K562 (cell line): ENCODE results near the gene UBLCP1. TPM values are rescaled to one million over a fixed set of nuclear protein-coding genes. Genes with fewer than 3 reads are reported as not detected.

Experiments
- ATF6 ChIP-seq: sonication (generic); formaldehyde crosslinking; IDR thresholded peaks from 2 replicates; pipeline ENCODE4 v1.4.0; 2020; ENCODE audit warnings: mild to moderate bottlenecking, missing genetic modification reagents
- ATF7 ChIP-seq: fragments of 450-650 bp; IDR thresholded peaks from 2 replicates; pipeline ENCODE4 v1.7.1; 2014; ENCODE audit warnings: mild to moderate bottlenecking, moderate library complexity
- DDX20 ChIP-seq: fragments of 450-650 bp; IDR thresholded peaks from 2 replicates; pipeline ENCODE4 v1.6.1; 2016; ENCODE audit warnings: missing genetic modification characterization, low read depth, mild to moderate bottlenecking, missing compliant biosample characterization, moderate library complexity
- GATA2 ChIP-seq: sonication (generic); formaldehyde crosslinking; IDR thresholded peaks from 2 replicates; pipeline ENCODE4 v1.4.0; 2020; ENCODE audit warnings: mild to moderate bottlenecking, missing genetic modification reagents
- MITF ChIP-seq: IDR thresholded peaks from 2 replicates; pipeline ENCODE4 v1.6.1; 2014; ENCODE audit warnings: antibody characterized with exemption
- MTA3 ChIP-seq: fragments of 450-650 bp; formaldehyde crosslinking; IDR thresholded peaks from 2 replicates; pipeline ENCODE4 v1.6.1; 2017; ENCODE audit warnings: mild to moderate bottlenecking, borderline replicate concordance
- NFATC3 ChIP-seq: fragments of 450-650 bp; IDR thresholded peaks from 2 replicates; pipeline ENCODE4 v1.6.1; 2017; ENCODE audit warnings: mild to moderate bottlenecking
- PBX2 ChIP-seq, 2 experiments: IDR thresholded peaks in 1 of 2; conservative IDR thresholded peaks in 1 of 2; 2 replicates each; pipeline ENCODE4 v1.6.1; 2016; ENCODE audit warnings: low read depth in 2 of 2, mild to moderate bottlenecking in 1 of 2, missing compliant biosample characterization in 1 of 2, missing genetic modification characterization in 1 of 2, moderate library complexity in 1 of 2
- PKNOX1 ChIP-seq: fragments of 450-650 bp; IDR thresholded peaks from 2 replicates; pipeline ENCODE4 v1.6.1; 2016
- SMAD4 ChIP-seq: fragments of 250-450 bp; sonication (Bioruptor Pico); conservative IDR thresholded peaks from 2 replicates; pipeline ENCODE4 v1.8.0; 2021; ENCODE audit warnings: inconsistent platforms, mild to moderate bottlenecking, moderate library complexity
- SREBF2 ChIP-seq: sonication (generic); formaldehyde crosslinking; IDR thresholded peaks from 2 replicates; pipeline ENCODE4 v1.4.0; 2020; ENCODE audit warnings: mild to moderate bottlenecking, missing genetic modification reagents
- ZEB2 ChIP-seq: fragments of 450-650 bp; IDR thresholded peaks from 2 replicates; pipeline ENCODE4 v1.6.1; 2016
- ZNF175 ChIP-seq: fragments of 200-800 bp; sonication (Bioruptor generic); IDR thresholded peaks from 2 replicates; pipeline ENCODE4 v1.6.1; 2016; ENCODE audit warnings: low read depth, mild to moderate bottlenecking, missing genetic modification characterization, missing compliant biosample characterization
- ZNF347 ChIP-seq: fragments of 450-650 bp; formaldehyde crosslinking; IDR thresholded peaks from 2 replicates; pipeline ENCODE4 v1.4.0; 2020; ENCODE audit warnings: low read depth, mild to moderate bottlenecking, moderate library complexity
- polyA plus RNA-seq, 8 experiments: library from polyadenylated mRNA; depleted of rRNA in 4 of 8; stranded (reverse) in 5 of 8; unstranded in 3 of 8; fragments of >200 nt; fragmentation: Nextera tagmentation in 2 of 8; fragmentation: Illumina TruSeq in 1 of 8; extraction: Ambion mirVana in 2 of 8; extraction: Trizol in 1 of 8; gene quantifications; 2 replicates each; pipeline versions ENCODE4 v1.2.1 to v1.2.3, GENCODE V29; 2011 to 2014; ENCODE audit warnings: inconsistent platforms in 1 of 8, missing spikeins in 1 of 8
- total RNA-seq, 7 experiments: library from RNA; depleted of rRNA in 6 of 7; stranded (reverse); fragments of >200 nt in 6 of 7; fragmentation: Illumina TruSeq in 2 of 7; extraction: Trizol in 2 of 7; gene quantifications; 2 replicates each; pipeline versions ENCODE4 v1.2.1 to v1.2.3, GENCODE V29; 2011 to 2021; ENCODE audit warnings: low replicate concordance in 1 of 7
- TF ChIP-seq, protein P1 (sequence below), 2 experiments: fragments of 450-650 bp; IDR thresholded peaks; 2 replicates each; pipeline ENCODE4 v1.6.1; 2016
- TF ChIP-seq, protein P2 (sequence below): sonication (generic); formaldehyde crosslinking; IDR thresholded peaks from 2 replicates; pipeline ENCODE4 v1.8.1; 2022; ENCODE audit warnings: missing genetic modification reagents

UBLCP1 gene
- total and polyA plus RNA-seq, 9 of the 15 experiments (the other 6 are each of a cell fraction or from before 2014, with no cell fraction given), result 18.8 to 39.8 (median 30.2) TPM

DNA sequence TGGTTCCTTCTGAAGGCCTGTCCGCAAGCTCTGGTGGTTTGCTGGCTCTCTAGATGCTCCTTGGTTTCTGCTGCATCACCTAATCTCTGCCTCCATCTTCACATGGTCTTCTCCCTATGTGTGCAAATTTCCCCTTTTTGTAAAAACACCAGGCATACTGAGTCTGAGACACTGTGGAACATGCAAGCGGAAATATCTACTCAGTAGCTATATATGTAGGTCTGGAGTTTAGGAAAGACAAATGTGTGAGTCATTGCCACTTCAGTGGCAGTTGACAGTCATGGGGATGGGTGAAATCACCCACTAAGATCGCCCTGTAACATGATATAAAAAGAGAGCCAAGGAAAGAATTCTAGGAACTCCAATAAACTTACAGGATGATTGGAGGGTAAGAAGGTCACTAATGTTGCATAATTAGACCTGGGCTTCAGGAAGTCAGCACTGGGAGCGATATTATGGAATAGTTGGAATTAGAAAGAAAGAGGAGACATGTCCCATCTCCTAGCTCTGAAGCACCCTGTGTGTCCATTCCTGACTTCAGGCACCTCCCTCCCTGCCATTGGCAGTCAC, 22.7 kb upstream of the UBLCP1 start (continued):
- TF ChIP-seq ATF6 (CRISPR knock-in tag) (no peak), NFATC3 (peak; percentile 45; the same call in 1 of the 2 replicates), ZEB2 (peak; percentile 17; the same call in 1 of the 2 replicates), PBX2 (CRISPR knock-in tag; IDR thresholded peaks at IDR 0.05; ENCODE audit: low read depth) (no peak), PBX2 (tag; conservative IDR thresholded peaks at IDR 0.05; ENCODE audit: low read depth) (peak; percentile 37), ZNF175 (CRISPR knock-in tag) (0 out of 2 replicates have a peak, but pooled peaks have one; percentile 42), ATF7 (peak; percentile 66; the same call in 1 of the 2 replicates), DDX20 (tag) (no peak; the same call in 1 of the 2 replicates), SREBF2 (CRISPR knock-in tag) (no peak), ZNF347 (CRISPR knock-in tag) (no peak), GATA2 (peak; percentile 74), SMAD4 (CRISPR knock-in tag) (0 out of 2 replicates have a peak, but pooled peaks have one; percentile 48), MITF (peak; percentile 68; the same call in 1 of the 2 replicates), PKNOX1 (peak; percentile 37), MTA3 (peak; percentile 60; the same call in 1 of the 2 replicates)
- TF ChIP-seq, protein P1, sequence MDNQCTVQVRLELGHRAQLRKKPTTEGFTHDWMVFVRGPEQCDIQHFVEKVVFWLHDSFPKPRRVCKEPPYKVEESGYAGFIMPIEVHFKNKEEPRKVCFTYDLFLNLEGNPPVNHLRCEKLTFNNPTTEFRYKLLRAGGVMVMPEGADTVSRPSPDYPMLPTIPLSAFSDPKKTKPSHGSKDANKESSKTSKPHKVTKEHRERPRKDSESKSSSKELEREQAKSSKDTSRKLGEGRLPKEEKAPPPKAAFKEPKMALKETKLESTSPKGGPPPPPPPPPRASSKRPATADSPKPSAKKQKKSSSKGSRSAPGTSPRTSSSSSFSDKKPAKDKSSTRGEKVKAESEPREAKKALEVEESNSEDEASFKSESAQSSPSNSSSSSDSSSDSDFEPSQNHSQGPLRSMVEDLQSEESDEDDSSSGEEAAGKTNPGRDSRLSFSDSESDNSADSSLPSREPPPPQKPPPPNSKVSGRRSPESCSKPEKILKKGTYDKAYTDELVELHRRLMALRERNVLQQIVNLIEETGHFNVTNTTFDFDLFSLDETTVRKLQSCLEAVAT (IDR thresholded peaks at IDR 0.05), result no peak
- TF ChIP-seq, protein P2, sequence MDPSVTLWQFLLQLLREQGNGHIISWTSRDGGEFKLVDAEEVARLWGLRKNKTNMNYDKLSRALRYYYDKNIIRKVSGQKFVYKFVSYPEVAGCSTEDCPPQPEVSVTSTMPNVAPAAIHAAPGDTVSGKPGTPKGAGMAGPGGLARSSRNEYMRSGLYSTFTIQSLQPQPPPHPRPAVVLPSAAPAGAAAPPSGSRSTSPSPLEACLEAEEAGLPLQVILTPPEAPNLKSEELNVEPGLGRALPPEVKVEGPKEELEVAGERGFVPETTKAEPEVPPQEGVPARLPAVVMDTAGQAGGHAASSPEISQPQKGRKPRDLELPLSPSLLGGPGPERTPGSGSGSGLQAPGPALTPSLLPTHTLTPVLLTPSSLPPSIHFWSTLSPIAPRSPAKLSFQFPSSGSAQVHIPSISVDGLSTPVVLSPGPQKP (CRISPR knock-in tag), result no peak
